H9 (cell line): ENCODE measurements around the gene BLTP3B. TPM values are rescaled to one million over a fixed set of nuclear protein-coding genes. Genes with fewer than 3 reads are reported as not detected.
"Not testable (repeated sequence)": the region's sequence is repeated elsewhere in the genome, so short reads cannot be mapped to it uniquely, and the experiment has no call there.

Experiments
- DNase-seq: peaks from one replicate; pipeline ENCODE4 v3.0.0-alpha.2; 2017
- H2AFZ ChIP-seq: one replicate; pipeline ENCODE4 v1.6.1; 2013; ENCODE audit warnings: mild to moderate bottlenecking, low read length, control low read depth, moderate library complexity
- H2AK5ac ChIP-seq: 2 replicates; pipeline ENCODE4 v1.6.1; 2013; ENCODE audit warnings: low read length, control low read depth, mixed read lengths; ENCODE audit not compliant: insufficient read length
- H2BK120ac ChIP-seq: one replicate; pipeline ENCODE4 v1.6.1; 2013; ENCODE audit warnings: low read depth, mild to moderate bottlenecking, low read length, control low read depth, inconsistent platforms; ENCODE audit not compliant: poor library complexity, severe bottlenecking
- H2BK12ac ChIP-seq: 2 replicates; pipeline ENCODE4 v1.6.1; 2013; ENCODE audit warnings: low read length, control low read depth, mixed read lengths, low read depth; ENCODE audit not compliant: insufficient read length
- H2BK15ac ChIP-seq: 2 replicates; pipeline ENCODE4 v1.6.1; 2013; ENCODE audit warnings: low read depth, low read length, control low read depth
- H2BK20ac ChIP-seq: one replicate; pipeline ENCODE4 v1.6.1; 2013; ENCODE audit warnings: low read depth, mild to moderate bottlenecking, low read length, control low read depth, inconsistent platforms; ENCODE audit not compliant: poor library complexity, severe bottlenecking
- H2BK5ac ChIP-seq: 2 replicates; pipeline ENCODE4 v1.6.1; 2013; ENCODE audit warnings: low read length, control low read depth, mixed read lengths; ENCODE audit not compliant: insufficient read length
- H3K14ac ChIP-seq: 2 replicates; pipeline ENCODE4 v1.6.1; 2013; ENCODE audit warnings: low read length, control low read depth; ENCODE audit not compliant: insufficient read depth
- H3K18ac ChIP-seq: 2 replicates; pipeline ENCODE4 v1.6.1; 2013; ENCODE audit warnings: low read depth, mild to moderate bottlenecking, mixed read lengths, low read length, control low read depth; ENCODE audit not compliant: insufficient read length
- H3K23ac ChIP-seq: 2 replicates; pipeline ENCODE4 v1.6.1; 2013; ENCODE audit warnings: low read length, control low read depth, mixed read lengths, low read depth; ENCODE audit not compliant: insufficient read length
- H3K23me2 ChIP-seq: 2 replicates; pipeline ENCODE4 v1.6.1; 2013; ENCODE audit warnings: low read depth, mild to moderate bottlenecking, mixed read lengths, low read length, control low read depth; ENCODE audit not compliant: insufficient read length, poor library complexity, severe bottlenecking
- H3K27ac ChIP-seq: 2 replicates; pipeline ENCODE4 v1.5.1; 2013; ENCODE audit warnings: low read length, control low read depth, mixed read lengths, low read depth; ENCODE audit not compliant: insufficient read length
- H3K27me3 ChIP-seq: 2 replicates; pipeline ENCODE4 v1.6.1; 2013; ENCODE audit warnings: low read length, control low read depth, inconsistent platforms; ENCODE audit not compliant: insufficient read depth
- H3K4ac ChIP-seq: 2 replicates; pipeline ENCODE4 v1.6.1; 2013; ENCODE audit warnings: low read depth, mild to moderate bottlenecking, control low read depth, inconsistent platforms, low read length, moderate library complexity
- H3K4me1 ChIP-seq: 2 replicates; pipeline ENCODE4 v1.6.1; 2013; ENCODE audit warnings: low read length, control low read depth, inconsistent platforms; ENCODE audit not compliant: insufficient read depth
- H3K4me2 ChIP-seq: 2 replicates; pipeline ENCODE4 v1.6.1; 2013; ENCODE audit warnings: low read length, control low read depth, mixed read lengths; ENCODE audit not compliant: insufficient read length, insufficient read depth
- H3K56ac ChIP-seq: 2 replicates; pipeline ENCODE4 v1.6.1; 2013; ENCODE audit warnings: low read depth, mild to moderate bottlenecking, mixed read lengths, low read length, control low read depth; ENCODE audit not compliant: insufficient read length
- H3K79me1 ChIP-seq: 2 replicates; pipeline ENCODE4 v1.6.1; 2013; ENCODE audit warnings: low read depth, mild to moderate bottlenecking, moderate library complexity, low read length, control low read depth, inconsistent platforms; ENCODE audit not compliant: insufficient read depth, poor library complexity, severe bottlenecking
- H3K79me2 ChIP-seq: 2 replicates; pipeline ENCODE4 v1.6.1; 2013; ENCODE audit warnings: low read length, control low read depth, inconsistent platforms; ENCODE audit not compliant: insufficient read depth
- H3K9ac ChIP-seq: 2 replicates; pipeline ENCODE4 v1.6.1; 2013; ENCODE audit warnings: low read length, control low read depth, mixed read lengths; ENCODE audit not compliant: insufficient read length; ENCODE audit errors: extremely low read depth
- H3K9me3 ChIP-seq: one replicate; pipeline ENCODE4 v1.6.1; 2013; ENCODE audit warnings: low read depth, low read length, inconsistent platforms; ENCODE audit not compliant: control insufficient read depth
- H3T11ph ChIP-seq: one replicate; pipeline ENCODE4 v1.6.1; 2013; ENCODE audit warnings: mild to moderate bottlenecking, low read length, control low read depth, inconsistent platforms
- H4K20me1 ChIP-seq: one replicate; pipeline ENCODE4 v1.6.1; 2013; ENCODE audit not compliant: control insufficient read depth, insufficient read length, insufficient read depth
- H4K5ac ChIP-seq: 2 replicates; pipeline ENCODE4 v1.6.1; 2013; ENCODE audit warnings: low read depth, mild to moderate bottlenecking, mixed read lengths, low read length, control low read depth; ENCODE audit not compliant: insufficient read length
- H4K8ac ChIP-seq: replicated peaks from 2 replicates; pipeline ENCODE4 v1.6.1; 2013; ENCODE audit warnings: low read length, control low read depth, mixed read lengths, low read depth; ENCODE audit not compliant: insufficient read length
- H4K91ac ChIP-seq: 2 replicates; pipeline ENCODE4 v1.6.1; 2013; ENCODE audit warnings: low read depth, mild to moderate bottlenecking, moderate library complexity, mixed read lengths, low read length, control low read depth; ENCODE audit not compliant: insufficient read length
- H3K27ac Mint-ChIP-seq, 3 experiments: 2 replicates in 2 of 3; 3 replicates in 1 of 3; pipeline ENCODE4 v1.8.0; 2020 to 2021; ENCODE audit warnings: mixed read lengths in 3 of 3, mild to moderate bottlenecking in 1 of 3, moderate library complexity in 1 of 3
- H3K27me3 Mint-ChIP-seq: 2 replicates; pipeline ENCODE4 v1.8.0; 2021; ENCODE audit warnings: low read depth, mild to moderate bottlenecking, moderate library complexity, mixed read lengths
- H3K36me3 Mint-ChIP-seq, 3 experiments: 2 replicates in 2 of 3; 3 replicates in 1 of 3; pipeline ENCODE4 v1.8.0; 2020 to 2021; ENCODE audit warnings: low read depth in 3 of 3, mixed read lengths in 3 of 3; ENCODE audit not compliant: insufficient read depth in 1 of 3
- H3K4me1 Mint-ChIP-seq, 2 experiments: 2 replicates each; pipeline ENCODE4 v1.8.0; 2020; ENCODE audit warnings: mixed read lengths in 2 of 2
- H3K4me3 Mint-ChIP-seq, 2 experiments: 2 replicates in 1 of 2; 3 replicates in 1 of 2; pipeline ENCODE4 v1.8.0; 2020 to 2021; ENCODE audit warnings: mild to moderate bottlenecking in 2 of 2, mixed read lengths in 2 of 2, moderate library complexity in 1 of 2
- H3K9me3 Mint-ChIP-seq, 2 experiments: 2 replicates in 1 of 2; 3 replicates in 1 of 2; pipeline ENCODE4 v1.8.0; 2020; ENCODE audit warnings: mild to moderate bottlenecking in 2 of 2, mixed read lengths in 2 of 2, moderate library complexity in 1 of 2
- CTCF ChIP-seq: fragments of 200-600 bp; sonication (generic); conservative IDR thresholded peaks from 3 replicates; pipeline ENCODE4 v1.8.0; 2021; ENCODE audit warnings: antibody characterized with exemption, mild to moderate bottlenecking
- WGBS: extraction: QIAGEN DNeasy Blood & Tissue Kit; methylation state at CpG from one replicate; pipeline ENCODE4 v1.1.7; 2013; ENCODE audit warnings: missing lambda C conversion rate, low lambda C conversion rate, mixed read lengths; ENCODE audit not compliant: insufficient read length; ENCODE audit errors: extremely low coverage; 5-methylcytosine and 5-hydroxymethylcytosine counted together
- total RNA-seq: library from RNA; stranded (reverse); gene quantifications from 2 replicates; pipeline ENCODE4 v1.2.1, GENCODE V29; 2021

BLTP3B gene
- total RNA-seq, 1 experiment from 2014 or later, result 20.7 TPM

- H2AFZ ChIP-seq, result no peak overlapping the region
- H4K20me1 ChIP-seq, result no peaks in the 10 kb centered on the region
- H4K5ac ChIP-seq, result no peak overlapping the region
- no peak overlapping the region for H4K8ac ChIP-seq
- no peak overlapping the region for H2BK120ac ChIP-seq
- H3T11ph ChIP-seq, result no peak overlapping the region
- no peaks in the 10 kb centered on the region for H3K27me3 Mint-ChIP-seq
- H3K4me3 Mint-ChIP-seq, result no peak overlapping the region
- H3K4ac ChIP-seq, result no peak overlapping the region
- no peak overlapping the region for H2BK12ac ChIP-seq
- no peaks in the 10 kb centered on the region for H3K23me2 ChIP-seq
- no peak overlapping the region for H3K27ac Mint-ChIP-seq
- H3K9ac ChIP-seq, result no peak overlapping the region
- H2BK5ac ChIP-seq, result no peak overlapping the region
- H3K4me1 Mint-ChIP-seq, result peaks cover 7 to 9% of the 10 kb centered on the region in 2 experiments
- H2BK15ac ChIP-seq, result no peak overlapping the region
- no peak overlapping the region for H3K18ac ChIP-seq
- H3K23ac ChIP-seq, result no peak overlapping the region
- no peaks in the 10 kb centered on the region; the same call in 1 of the 2 replicates for H3K4me1 ChIP-seq
- no peak overlapping the region for H4K91ac ChIP-seq
- DNase-seq, result no peak
- no peaks in the 10 kb centered on the region for H3K9me3 Mint-ChIP-seq
- no peak overlapping the region for H3K27ac ChIP-seq
- H3K27me3 ChIP-seq, result no peaks in the 10 kb centered on the region
- H2AK5ac ChIP-seq, result no peak overlapping the region
- WGBS, result no CpG with 5 or more reads among the region's 2 CpGs
- no peak overlapping the region for H2BK20ac ChIP-seq
- no peak overlapping the region for H3K4me2 ChIP-seq
- no peak for TF ChIP-seq CTCF
- peaks cover 0 to 18% (median 10%) of the 10 kb centered on the region in 3 experiments; a peak in 3 of 7 replicates for H3K36me3 Mint-ChIP-seq
- H3K14ac ChIP-seq, result no peak overlapping the region
- H3K56ac ChIP-seq, result no peak overlapping the region
- no peaks in the 10 kb centered on the region for H3K79me2 ChIP-seq
- H3K9me3 ChIP-seq, result no peaks in the 10 kb centered on the region
- no peaks in the 10 kb centered on the region for H3K79me1 ChIP-seq
Measured at GRCh38 chr12:100179252-100179651, 36.6 kb upstream of the BLTP3B start.

GRCh38 chr12:100176493-100176892 lies 33.8 kb upstream of the BLTP3B start:
- H3K9me3 Mint-ChIP-seq, H3K9ac ChIP-seq: not testable (repeated sequence)

More at GRCh38 chr12:100176493-100176892, 33.8 kb upstream of the BLTP3B start:
- not testable (repeated sequence) for H4K20me1 ChIP-seq, H3K4ac ChIP-seq, H2BK12ac ChIP-seq, H4K5ac ChIP-seq, H3K23me2 ChIP-seq, H4K8ac ChIP-seq, H4K91ac ChIP-seq, H3K56ac ChIP-seq, H2BK15ac ChIP-seq, H3K79me2 ChIP-seq, H2BK120ac ChIP-seq, H3K4me2 ChIP-seq, H3K27me3 ChIP-seq, H3K4me1 ChIP-seq, H3T11ph ChIP-seq, H3K27ac ChIP-seq, H3K27me3 Mint-ChIP-seq, H3K79me1 ChIP-seq, H3K18ac ChIP-seq, H2AFZ ChIP-seq, H2BK20ac ChIP-seq, H2BK5ac ChIP-seq, H3K9me3 ChIP-seq, H3K27ac Mint-ChIP-seq, DNase-seq, H3K23ac ChIP-seq, H3K14ac ChIP-seq, H2AK5ac ChIP-seq, H3K4me3 Mint-ChIP-seq
- Mint-ChIP-seq H3K36me3 (peaks cover 3 to 28% (median 18%) of the 10 kb centered on the region in 3 experiments; a peak in 4 of 7 replicates), H3K4me1 (peaks cover 3 to 11% of the 10 kb centered on the region in 2 experiments; a peak in 3 of 4 replicates)
- WGBS, result no CpG with 5 or more reads among the region's 8 CpGs
